GM18858 (cell line): ENCODE data around the gene TGFA.

Source experiments
- ATAC-seq: cut with Tn5 transposase; IDR thresholded peaks from one replicate; pipeline ENCODE4 v1.9.1; 2021; ENCODE audit not compliant: unreplicated experiment

The TGFA gene

GRCh38 chr2:70553334-70553583 lies 367 bp downstream of the TGFA start:
- ATAC-seq = no peak

- ATAC-seq = no peak
Observed at GRCh38 chr2:70552501-70553333, 909 bp downstream of the TGFA start.

- ATAC-seq = no peak
Observed at GRCh38 chr2:70551167-70551566, 2.5 kb downstream of the TGFA start.

GRCh38 chr2:70549962-70550361 lies 3.7 kb downstream of the TGFA start:
- ATAC-seq = no peak

GRCh38 chr2:70549064-70549710 lies 4.4 kb downstream of the TGFA start:
- no peak for ATAC-seq

GRCh38 chr2:70548233-70548632 lies 5.4 kb downstream of the TGFA start:
- ATAC-seq = no peak

GRCh38 chr2:70546885-70547284 lies 6.7 kb downstream of the TGFA start:
- no peak for ATAC-seq

GRCh38 chr2:70546376-70546775 lies 7.2 kb downstream of the TGFA start:
- no peak for ATAC-seq

GRCh38 chr2:70541481-70542020 lies 12.1 kb downstream of the TGFA start:
- no peak for ATAC-seq

- no peak for ATAC-seq
Observed at GRCh38 chr2:70537840-70538239, 15.8 kb downstream of the TGFA start.

GRCh38 chr2:70536517-70537055 lies 17.0 kb downstream of the TGFA start:
- no peak for ATAC-seq

- no peak for ATAC-seq
Observed at GRCh38 chr2:70535573-70535972, 18.1 kb downstream of the TGFA start.

GRCh38 chr2:70534183-70534836 lies 19.3 kb downstream of the TGFA start:
- no peak for ATAC-seq

- no peak for ATAC-seq
Observed at GRCh38 chr2:70532244-70532935, 21.2 kb downstream of the TGFA start.

- ATAC-seq = no peak
Observed at GRCh38 chr2:70531419-70532086, 22.1 kb downstream of the TGFA start.

- ATAC-seq = no peak
Observed at GRCh38 chr2:70529610-70530009, 24.0 kb downstream of the TGFA start.

GRCh38 chr2:70528929-70529328 lies 24.7 kb downstream of the TGFA start:
- no peak for ATAC-seq

GRCh38 chr2:70528276-70528675 lies 25.4 kb downstream of the TGFA start:
- no peak for ATAC-seq

- no peak for ATAC-seq
Observed at GRCh38 chr2:70527447-70528080, 26.1 kb downstream of the TGFA start.

GRCh38 chr2:70526126-70526525 lies 27.5 kb downstream of the TGFA start:
- ATAC-seq = no peak
